Activated CD8-positive, alpha-beta memory T cell treated with anti-CD3 and anti-CD28 coated beads, Interleukin-2, amount 50 U/mL, for 1 hour (primary cell): ENCODE measurements around the gene OR11H7.
"Not testable (repeated sequence)": the region's sequence is repeated elsewhere in the genome, so short reads cannot be mapped to it uniquely, and the experiment has no call there.

Experiments used
- DNase-seq: peaks from one replicate; pipeline ENCODE4 v3.0.0-alpha.2; 2020; ENCODE audit errors: extremely low read depth

Gene OR11H7

GRCh38 chr14:20228681-20229080, at the start of gene OR11H7:
Gene OR11H7 (plus strand): TSS chr14:20228981.
- no peak for DNase-seq

DNA sequence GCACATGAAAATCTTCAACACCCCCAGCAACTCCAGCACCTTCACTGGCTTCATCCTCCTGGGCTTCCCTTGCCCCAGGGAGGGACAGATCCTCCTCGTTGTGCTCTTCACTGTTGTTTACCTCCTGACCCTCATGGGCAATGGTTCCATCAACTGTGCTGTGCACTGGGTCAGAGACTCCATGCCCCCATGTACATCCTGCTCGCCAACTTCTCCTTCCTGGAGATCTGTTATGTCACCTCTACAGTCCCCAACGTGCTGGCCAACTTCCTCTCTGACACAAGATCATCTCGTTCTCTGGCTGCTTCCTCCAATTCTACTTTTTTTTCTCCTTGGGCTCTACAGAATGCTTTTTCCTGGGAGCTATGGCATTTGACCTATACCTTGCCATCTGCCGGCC, 49.6 kb upstream of the OR11H7 start:
- no peak for DNase-seq

DNA sequence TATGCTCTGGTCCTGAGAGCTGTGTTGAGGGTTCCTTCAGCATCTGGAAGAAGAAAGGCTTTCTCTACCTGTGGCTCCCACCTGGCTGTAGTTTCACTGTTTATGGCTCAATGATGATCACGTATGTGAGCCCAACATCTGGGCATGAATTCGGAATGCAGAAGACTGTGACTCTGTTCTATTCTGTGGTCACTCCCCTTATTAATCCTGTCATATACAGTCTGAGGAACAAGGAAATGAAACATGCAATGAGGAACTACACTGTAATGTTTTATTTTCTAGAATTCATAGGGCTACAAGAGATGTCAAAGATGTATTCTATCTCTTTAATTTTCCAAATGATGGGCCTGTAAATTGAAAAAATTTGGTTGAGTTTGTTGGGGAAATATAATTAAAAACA, 48.9 kb upstream of the OR11H7 start:
- DNase-seq, result no peak

DNA sequence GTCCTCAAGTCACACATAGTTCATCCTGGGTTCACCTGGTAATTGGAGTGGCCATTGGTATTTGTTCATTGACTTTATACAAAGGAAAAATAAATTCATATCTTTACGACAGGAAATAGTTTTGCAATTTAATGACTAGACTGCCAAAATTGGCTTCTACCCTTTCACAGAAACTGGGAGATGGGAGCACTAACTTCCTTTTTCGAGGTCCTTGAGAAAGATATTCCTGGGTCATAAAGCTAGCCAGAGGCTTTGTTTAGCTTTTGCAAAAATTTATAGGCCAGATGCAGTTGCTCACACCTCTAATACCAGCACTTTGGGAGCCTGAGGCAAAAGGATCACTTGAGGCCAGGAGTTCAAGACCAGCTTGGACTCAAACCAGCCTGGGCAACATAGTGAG, 48.3 kb upstream of the OR11H7 start:
- DNase-seq, result no peak

DNA sequence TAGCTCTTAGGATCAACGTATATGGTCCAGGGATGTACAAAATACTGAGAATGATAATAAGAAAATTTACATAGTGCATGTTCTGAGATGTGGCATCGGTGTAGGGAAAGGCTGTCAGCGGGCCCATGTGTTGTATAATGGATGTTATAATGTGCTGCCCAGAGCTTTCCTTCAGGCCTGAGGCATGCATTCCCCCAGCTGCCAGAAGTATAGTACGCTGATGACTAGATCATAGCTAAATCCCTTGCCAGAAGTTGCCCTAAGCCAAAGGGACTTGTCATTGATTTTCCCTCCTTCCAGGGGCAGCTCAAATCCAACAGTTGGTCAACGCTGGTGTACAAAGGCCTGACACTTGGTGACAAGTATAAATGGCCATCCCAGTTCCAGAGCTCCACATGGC, 44.6 kb upstream of the OR11H7 start:
- no peak for DNase-seq

DNA sequence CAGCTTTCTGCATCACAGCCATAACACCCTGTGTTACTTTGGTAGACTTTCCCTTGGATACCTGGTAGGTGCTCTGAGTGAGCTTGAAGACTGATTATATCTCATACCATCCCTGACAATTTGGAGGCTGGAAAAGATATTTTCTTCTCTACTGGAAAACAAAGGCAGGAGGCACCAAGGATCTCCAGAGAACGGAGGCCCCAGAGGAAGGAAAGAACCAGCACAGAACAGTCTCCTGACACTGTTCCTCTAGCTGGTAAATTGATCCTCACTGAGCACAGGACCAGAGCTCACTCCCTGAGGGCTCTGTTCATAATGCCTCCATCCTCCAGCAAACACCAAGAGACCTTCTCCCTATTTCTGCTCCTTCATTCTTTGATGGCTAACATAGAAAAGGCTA, 38.2 kb upstream of the OR11H7 start, which contains the start of gene OR11G2:
OR11G2 (plus strand) TSS at position 301 of the 400 bp plus-strand sequence. CDS start 6,542 bp downstream, outside the sequence.
- no peak for DNase-seq

DNA sequence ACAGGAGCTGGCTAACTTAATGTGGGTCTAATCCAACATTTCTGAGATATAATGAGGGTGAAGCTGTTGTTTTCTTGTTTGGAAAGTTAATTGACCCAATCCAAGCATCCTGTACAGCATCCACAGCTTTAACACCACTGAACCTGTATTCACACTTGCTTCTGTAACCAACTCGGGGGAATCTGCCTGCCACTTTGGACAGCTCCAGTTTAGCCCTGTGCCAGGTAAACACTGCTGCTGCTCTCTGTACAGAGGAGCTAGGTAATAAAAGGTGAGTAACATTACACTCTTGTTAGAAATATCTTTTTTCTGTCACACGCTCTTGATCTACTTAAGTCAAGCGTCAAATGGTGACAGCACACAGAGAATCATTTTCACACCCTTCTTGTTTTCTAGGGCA, 37.4 kb upstream of the OR11H7 start:
- DNase-seq, result no peak

DNA sequence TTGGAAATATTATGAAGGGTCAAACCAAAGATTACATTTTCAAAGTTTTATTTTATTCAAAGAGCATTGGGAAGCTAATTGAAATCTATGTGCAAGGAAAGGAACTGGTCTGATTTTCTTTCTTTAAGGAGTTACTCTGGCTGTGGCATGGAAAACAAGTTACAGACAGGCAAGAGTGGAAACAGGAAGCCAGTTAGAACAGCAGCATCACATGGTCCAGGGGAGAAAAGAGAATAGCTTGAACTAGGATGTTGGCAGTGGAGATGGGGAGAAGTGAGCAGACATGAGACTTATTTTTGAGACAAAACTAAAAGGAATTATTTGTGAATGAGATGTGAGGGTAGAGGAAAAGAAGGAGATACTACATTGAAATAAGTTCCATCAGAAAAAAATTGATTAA, 34.7 kb upstream of the OR11H7 start:
- DNase-seq, result no peak

GRCh38 chr14:20195170-20195569, 33.6 kb upstream of the OR11H7 start:
- not testable (repeated sequence) for DNase-seq

DNA sequence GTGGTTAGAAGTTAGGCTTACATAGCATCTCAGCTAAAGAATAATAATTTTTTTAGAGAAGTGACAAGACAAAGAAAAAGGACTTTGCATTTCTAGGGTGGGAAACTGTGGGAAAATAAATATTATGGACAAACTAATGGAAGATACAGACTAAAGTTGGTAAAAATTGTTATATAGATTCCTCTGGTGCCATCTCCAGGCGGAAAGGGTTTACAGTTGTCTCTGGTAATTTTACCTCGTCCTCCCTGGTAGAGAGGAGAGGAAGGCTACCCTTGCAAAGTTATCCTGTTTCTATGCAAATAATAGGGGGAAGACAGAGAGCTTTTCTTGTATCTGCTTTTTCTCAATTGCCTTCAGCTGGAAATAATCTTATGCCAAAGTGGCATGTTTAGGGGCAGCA, 32.9 kb upstream of the OR11H7 start:
- no peak for DNase-seq

- DNase-seq, result no peak
Observed at GRCh38 chr14:20197459-20197858, 31.3 kb upstream of the OR11H7 start.

- DNase-seq, result no peak
Observed at GRCh38 chr14:20198991-20199390, 29.8 kb upstream of the OR11H7 start.

- DNase-seq, result no peak
Observed at GRCh38 chr14:20204721-20205120, 24.1 kb upstream of the OR11H7 start.

DNA sequence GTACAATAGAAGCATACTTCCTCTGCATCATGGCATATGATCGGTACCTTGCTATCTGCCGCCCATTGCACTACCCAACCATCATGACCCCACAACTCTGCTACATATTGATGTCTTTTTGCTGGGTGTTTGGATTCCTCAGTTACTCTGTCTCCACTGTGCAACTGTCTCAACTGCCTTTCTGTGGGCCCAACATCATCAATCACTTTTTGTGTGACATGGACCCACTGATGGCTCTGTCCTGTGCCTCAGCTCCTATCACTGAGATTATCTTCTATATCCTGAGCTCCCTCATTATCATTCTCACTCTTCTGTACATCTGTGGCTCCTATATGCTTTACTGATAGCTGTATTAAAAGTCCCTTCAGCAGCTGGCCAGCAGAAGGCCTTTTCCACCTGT, 19.2 kb upstream of the OR11H7 start:
- DNase-seq, result no peak

GRCh38 chr14:20212406-20212805, 16.4 kb upstream of the OR11H7 start:
- DNase-seq, result not testable (repeated sequence)

- DNase-seq, result no peak
Observed at GRCh38 chr14:20215196-20215595, 13.6 kb upstream of the OR11H7 start.

DNA sequence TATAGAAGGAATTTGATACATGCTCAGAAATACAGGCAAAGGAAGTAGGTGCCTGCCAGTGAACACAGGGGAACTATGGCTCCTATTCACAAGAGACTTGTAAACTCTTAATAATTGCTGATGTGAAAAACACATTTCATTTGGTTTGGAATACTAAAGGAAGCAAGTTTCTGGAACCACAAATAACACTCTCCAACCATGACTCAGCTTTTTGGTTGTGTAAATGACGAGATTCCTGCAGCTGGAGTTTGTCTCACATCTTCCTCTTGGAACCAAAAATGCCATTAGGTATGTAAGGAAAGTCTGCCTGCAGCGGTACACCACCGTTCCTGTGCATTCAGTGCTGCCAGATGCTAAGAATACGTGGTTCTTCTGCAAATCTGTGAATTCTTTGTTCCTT, 9.7 kb upstream of the OR11H7 start:
- DNase-seq, result no peak

DNA sequence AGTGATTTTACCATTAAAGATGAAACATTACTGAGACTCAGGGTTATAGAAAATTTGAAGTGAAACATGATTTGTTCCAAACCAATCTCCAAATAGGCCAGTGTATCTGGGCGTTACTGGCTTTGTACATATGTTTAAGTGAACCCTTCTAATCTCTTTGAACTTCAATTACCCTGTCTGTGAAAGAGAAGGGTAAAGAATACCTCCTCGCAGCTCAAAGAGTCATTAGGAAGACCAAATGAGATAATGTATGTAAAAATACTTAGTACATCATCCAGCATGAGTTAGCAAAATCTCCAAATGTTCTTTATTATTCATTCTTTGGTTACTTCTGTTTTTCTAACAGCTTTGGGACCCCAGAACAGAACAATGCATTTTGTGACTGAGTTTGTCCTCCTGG, 5.4 kb upstream of the OR11H7 start, which contains the start of gene OR11H6:
OR11H6 (plus strand) TSS at position 301 of the 400 bp plus-strand sequence; CDS start at position 301, 0 bp downstream.
- no peak for DNase-seq

GRCh38 chr14:20235415-20235814, 6.6 kb downstream of the OR11H7 start:
- DNase-seq, result not testable (repeated sequence)

DNA sequence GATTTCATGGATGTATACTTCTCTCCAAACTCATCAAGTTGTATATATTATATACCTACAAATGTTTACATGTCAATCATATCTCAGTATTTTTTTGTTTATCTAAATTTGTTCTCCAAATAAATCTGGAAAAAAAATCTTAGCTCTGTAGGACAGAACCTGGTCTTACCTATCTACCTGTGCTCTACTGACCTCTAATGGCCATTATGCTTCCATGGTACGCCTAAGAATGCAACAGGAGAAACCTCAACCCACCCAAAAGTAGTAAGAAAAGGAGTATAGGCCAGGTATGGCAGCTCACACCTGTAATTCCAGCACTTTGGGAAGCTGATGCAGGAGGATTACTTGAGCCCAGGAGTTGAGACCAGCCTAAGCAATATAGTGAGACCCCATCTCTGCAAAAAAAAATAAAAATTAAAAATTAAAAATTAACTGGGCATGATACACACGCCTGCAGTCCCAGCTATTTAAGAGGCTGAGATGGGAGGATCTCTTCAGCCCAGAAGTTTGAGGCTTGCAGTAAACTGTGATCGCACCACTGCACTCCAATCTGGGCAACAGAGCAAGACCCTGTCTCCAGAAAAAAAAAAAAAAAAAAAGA, 19.0 kb downstream of the OR11H7 start:
- DNase-seq, result no peak

DNA sequence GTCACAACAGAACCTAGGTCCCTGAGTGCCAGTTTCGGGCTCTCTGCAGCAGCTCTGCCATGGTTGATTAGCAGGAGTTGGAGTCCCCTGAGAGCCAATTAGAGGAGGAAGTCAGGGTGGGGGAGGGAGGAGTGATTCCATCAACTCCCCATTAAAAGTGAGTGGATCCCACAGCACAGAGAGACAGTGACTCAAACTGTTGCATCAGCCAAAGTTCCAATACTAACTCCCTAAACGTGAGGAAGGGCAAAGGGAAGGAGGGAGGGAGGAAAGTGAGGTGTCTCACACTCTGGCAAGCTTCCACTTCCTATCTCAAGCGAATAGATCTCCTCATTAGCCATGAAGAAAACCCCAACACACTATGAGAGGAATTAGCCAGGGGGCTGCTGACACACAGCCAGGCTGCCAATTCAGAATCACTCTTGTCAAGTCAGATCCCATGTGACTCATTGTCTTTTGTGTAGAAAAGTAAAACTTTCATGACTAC, 33.9 kb downstream of the OR11H7 start:
- DNase-seq, result no peak

DNA sequence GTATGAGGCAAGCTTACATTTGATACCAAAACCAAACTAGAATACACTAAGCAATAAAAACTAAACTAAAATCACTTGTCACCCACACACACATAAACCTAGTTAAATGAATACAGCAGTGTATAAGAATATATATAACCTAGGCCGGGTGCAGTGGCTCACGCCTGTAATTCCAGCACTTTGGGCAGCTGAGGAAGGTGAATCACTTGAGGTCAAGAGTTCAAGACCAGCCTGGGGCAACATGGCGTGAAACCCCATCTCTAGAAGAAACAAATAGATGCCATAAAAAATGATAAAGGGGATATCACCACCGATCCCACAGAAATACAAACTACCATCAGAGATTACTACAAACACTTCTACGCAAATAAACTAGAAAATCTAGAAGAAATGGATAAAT, 35.6 kb downstream of the OR11H7 start:
- not testable (repeated sequence) for DNase-seq

DNA sequence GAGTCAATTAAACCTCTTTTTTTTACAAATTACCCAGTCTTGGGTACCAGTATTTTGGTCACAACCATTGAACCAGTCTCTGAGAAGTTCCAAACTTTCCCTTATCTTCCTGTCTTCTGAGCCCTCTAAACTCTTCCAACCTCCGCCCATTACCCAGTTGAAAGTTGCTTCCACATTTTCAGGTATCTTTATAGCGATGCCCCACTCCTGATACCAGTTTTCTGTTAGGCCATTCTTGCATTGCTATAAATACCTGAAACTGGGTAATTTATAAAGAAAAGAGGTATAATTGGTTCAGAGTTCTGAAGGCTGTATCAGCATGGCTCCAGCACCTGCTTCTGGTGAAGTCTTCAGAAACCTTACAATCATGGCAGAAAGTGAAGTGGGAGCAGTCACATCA, 45.3 kb downstream of the OR11H7 start:
- DNase-seq, result no peak

- no peak for DNase-seq
Observed at GRCh38 chr14:20277409-20277808, 48.6 kb downstream of the OR11H7 start.
